ENCODE data around the gene ANKRD9. TPM values are rescaled to one million over a fixed set of nuclear protein-coding genes. Genes with fewer than 3 reads are reported as not detected.

Gene ANKRD9
- total and polyA plus RNA-seq, 2 experiments from 2014 or later: 17.3 to 95.9 TPM

DNA sequence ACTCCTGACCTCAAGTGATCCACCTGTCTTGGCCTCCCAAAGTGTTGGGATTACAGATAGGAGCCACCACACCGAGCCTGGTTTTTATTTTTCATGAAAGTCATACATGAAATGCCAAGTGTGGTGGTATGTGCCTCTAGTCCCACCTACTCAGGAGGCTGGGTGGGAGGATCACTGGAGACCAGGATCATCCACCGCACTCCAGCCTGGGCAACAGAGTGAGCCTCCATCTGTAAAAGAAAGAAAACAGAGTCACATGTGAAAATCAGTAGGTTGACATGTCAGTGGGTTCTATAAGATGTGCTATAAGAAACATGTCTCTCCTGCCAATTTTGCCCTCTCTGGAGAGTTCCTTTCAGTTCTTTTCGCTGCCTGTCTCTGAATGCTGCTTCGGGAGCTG lies 28.2 kb downstream of the ANKRD9 start (continued):
- TF ChIP-seq, protein P1, sequence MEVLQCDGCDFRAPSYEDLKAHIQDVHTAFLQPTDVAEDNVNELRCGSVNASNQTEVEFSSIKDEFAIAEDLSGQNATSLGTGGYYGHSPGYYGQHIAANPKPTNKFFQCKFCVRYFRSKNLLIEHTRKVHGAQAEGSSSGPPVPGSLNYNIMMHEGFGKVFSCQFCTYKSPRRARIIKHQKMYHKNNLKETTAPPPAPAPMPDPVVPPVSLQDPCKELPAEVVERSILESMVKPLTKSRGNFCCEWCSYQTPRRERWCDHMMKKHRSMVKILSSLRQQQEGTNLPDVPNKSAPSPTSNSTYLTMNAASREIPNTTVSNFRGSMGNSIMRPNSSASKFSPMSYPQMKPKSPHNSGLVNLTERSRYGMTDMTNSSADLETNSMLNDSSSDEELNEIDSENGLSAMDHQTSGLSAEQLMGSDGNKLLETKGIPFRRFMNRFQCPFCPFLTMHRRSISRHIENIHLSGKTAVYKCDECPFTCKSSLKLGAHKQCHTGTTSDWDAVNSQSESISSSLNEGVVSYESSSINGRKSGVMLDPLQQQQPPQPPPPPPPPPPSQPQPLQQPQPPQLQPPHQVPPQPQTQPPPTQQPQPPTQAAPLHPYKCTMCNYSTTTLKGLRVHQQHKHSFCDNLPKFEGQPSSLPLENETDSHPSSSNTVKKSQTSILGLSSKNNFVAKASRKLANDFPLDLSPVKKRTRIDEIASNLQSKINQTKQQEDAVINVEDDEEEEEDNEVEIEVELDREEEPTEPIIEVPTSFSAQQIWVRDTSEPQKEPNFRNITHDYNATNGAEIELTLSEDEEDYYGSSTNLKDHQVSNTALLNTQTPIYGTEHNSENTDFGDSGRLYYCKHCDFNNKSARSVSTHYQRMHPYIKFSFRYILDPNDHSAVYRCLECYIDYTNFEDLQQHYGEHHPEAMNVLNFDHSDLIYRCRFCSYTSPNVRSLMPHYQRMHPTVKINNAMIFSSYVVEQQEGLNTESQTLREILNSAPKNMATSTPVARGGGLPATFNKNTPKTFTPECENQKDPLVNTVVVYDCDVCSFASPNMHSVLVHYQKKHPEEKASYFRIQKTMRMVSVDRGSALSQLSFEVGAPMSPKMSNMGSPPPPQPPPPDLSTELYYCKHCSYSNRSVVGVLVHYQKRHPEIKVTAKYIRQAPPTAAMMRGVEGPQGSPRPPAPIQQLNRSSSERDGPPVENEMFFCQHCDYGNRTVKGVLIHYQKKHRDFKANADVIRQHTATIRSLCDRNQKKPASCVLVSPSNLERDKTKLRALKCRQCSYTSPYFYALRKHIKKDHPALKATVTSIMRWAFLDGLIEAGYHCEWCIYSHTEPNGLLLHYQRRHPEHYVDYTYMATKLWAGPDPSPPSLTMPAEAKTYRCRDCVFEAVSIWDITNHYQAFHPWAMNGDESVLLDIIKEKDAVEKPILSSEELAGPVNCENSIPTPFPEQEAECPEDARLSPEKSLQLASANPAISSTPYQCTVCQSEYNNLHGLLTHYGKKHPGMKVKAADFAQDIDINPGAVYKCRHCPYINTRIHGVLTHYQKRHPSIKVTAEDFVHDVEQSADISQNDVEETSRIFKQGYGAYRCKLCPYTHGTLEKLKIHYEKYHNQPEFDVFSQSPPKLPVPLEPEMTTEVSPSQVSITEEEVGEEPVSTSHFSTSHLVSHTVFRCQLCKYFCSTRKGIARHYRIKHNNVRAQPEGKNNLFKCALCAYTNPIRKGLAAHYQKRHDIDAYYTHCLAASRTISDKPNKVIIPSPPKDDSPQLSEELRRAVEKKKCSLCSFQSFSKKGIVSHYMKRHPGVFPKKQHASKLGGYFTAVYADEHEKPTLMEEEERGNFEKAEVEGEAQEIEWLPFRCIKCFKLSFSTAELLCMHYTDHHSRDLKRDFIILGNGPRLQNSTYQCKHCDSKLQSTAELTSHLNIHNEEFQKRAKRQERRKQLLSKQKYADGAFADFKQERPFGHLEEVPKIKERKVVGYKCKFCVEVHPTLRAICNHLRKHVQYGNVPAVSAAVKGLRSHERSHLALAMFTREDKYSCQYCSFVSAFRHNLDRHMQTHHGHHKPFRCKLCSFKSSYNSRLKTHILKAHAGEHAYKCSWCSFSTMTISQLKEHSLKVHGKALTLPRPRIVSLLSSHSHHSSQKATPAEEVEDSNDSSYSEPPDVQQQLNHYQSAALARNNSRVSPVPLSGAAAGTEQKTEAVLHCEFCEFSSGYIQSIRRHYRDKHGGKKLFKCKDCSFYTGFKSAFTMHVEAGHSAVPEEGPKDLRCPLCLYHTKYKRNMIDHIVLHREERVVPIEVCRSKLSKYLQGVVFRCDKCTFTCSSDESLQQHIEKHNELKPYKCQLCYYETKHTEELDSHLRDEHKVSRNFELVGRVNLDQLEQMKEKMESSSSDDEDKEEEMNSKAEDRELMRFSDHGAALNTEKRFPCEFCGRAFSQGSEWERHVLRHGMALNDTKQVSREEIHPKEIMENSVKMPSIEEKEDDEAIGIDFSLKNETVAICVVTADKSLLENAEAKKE (CRISPR knock-in tag; IDR thresholded peaks at IDR 0.05): no peak
- TF ChIP-seq NANOG (IDR thresholded peaks at IDR 0.05; ENCODE audit: borderline replicate concordance): no peak
- no peak for TF ChIP-seq CREB1 (CRISPR knock-in tag; IDR thresholded peaks at IDR 0.05; ENCODE audit: low read depth)
- no peak for TF ChIP-seq ZNF114 (CRISPR knock-in tag; IDR thresholded peaks at IDR 0.05)
- no peak for TF ChIP-seq EZH2phosphoT487 (IDR thresholded peaks at IDR 0.05; ENCODE audit: unreplicated experiment)
- no peak for TF ChIP-seq POLR2AphosphoS5 (IDR thresholded peaks at IDR 0.05; ENCODE audit: low read depth)
- TF ChIP-seq, protein P2, sequence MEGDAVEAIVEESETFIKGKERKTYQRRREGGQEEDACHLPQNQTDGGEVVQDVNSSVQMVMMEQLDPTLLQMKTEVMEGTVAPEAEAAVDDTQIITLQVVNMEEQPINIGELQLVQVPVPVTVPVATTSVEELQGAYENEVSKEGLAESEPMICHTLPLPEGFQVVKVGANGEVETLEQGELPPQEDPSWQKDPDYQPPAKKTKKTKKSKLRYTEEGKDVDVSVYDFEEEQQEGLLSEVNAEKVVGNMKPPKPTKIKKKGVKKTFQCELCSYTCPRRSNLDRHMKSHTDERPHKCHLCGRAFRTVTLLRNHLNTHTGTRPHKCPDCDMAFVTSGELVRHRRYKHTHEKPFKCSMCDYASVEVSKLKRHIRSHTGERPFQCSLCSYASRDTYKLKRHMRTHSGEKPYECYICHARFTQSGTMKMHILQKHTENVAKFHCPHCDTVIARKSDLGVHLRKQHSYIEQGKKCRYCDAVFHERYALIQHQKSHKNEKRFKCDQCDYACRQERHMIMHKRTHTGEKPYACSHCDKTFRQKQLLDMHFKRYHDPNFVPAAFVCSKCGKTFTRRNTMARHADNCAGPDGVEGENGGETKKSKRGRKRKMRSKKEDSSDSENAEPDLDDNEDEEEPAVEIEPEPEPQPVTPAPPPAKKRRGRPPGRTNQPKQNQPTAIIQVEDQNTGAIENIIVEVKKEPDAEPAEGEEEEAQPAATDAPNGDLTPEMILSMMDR (conservative IDR thresholded peaks at IDR 0.05; ENCODE audit: low read depth in 2 of 2): no peak
- no peak for TF ChIP-seq ZNF331 (CRISPR knock-in tag; IDR thresholded peaks at IDR 0.05; ENCODE audit: low read depth)

DNA sequence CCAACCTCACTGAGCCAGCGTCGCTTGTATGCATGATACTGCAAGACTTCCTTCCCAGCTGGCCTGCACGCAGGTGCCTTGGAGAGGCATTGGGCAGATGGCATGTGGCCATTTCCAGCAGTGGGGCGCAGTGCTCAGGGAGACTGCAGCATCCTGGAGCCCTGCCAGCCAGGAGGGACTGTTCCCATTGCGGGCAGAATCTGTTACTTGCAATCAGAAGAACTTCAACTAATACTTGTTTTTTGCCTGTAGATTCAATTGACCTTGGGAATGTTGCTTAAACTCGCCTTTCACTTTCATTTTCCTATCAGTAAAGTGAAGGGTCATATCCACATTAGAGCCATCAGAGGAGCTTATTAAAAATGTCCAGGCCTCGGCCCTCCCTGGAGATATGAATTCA lies 29.8 kb downstream of the ANKRD9 start:
- DNase-seq (ENCODE audit: low spot score): no peak
- Histone ChIP-seq H3K4me2 (no peak overlapping the region), H3K79me2 (replicated peaks; ENCODE audit: insufficient read depth) (no peaks in the 10 kb centered on the region), H4K20me1 (replicated peaks; ENCODE audit: insufficient read depth) (no peaks in the 10 kb centered on the region), H2AFZ (no peak overlapping the region), H3K4me1 (ENCODE audit: insufficient read depth) (no peaks in the 10 kb centered on the region), H3K27ac (ENCODE audit: low read depth) (no peak overlapping the region), H3K9me2 (ENCODE audit: insufficient read depth) (no peaks in the 10 kb centered on the region), H3K4me3 (no peak overlapping the region), H3F3A (replicated peaks; ENCODE audit: low read depth) (no peaks in the 10 kb centered on the region), H3K27me3 (ENCODE audit: insufficient read depth) (no peaks in the 10 kb centered on the region), H3K36me3 (ENCODE audit: insufficient read depth) (no peaks in the 10 kb centered on the region)
- TF ChIP-seq, protein P3, sequence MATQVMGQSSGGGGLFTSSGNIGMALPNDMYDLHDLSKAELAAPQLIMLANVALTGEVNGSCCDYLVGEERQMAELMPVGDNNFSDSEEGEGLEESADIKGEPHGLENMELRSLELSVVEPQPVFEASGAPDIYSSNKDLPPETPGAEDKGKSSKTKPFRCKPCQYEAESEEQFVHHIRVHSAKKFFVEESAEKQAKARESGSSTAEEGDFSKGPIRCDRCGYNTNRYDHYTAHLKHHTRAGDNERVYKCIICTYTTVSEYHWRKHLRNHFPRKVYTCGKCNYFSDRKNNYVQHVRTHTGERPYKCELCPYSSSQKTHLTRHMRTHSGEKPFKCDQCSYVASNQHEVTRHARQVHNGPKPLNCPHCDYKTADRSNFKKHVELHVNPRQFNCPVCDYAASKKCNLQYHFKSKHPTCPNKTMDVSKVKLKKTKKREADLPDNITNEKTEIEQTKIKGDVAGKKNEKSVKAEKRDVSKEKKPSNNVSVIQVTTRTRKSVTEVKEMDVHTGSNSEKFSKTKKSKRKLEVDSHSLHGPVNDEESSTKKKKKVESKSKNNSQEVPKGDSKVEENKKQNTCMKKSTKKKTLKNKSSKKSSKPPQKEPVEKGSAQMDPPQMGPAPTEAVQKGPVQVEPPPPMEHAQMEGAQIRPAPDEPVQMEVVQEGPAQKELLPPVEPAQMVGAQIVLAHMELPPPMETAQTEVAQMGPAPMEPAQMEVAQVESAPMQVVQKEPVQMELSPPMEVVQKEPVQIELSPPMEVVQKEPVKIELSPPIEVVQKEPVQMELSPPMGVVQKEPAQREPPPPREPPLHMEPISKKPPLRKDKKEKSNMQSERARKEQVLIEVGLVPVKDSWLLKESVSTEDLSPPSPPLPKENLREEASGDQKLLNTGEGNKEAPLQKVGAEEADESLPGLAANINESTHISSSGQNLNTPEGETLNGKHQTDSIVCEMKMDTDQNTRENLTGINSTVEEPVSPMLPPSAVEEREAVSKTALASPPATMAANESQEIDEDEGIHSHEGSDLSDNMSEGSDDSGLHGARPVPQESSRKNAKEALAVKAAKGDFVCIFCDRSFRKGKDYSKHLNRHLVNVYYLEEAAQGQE (IDR thresholded peaks at IDR 0.05; ENCODE audit: unreplicated experiment): no peak
- Mint-ChIP-seq H3K36me3 (ENCODE audit: low read depth) (peaks cover 11% of the 10 kb centered on the region; the same call in 2 of the 3 replicates), H3K9me3 (no peaks in the 10 kb centered on the region), H3K27ac (no peak overlapping the region), H3K4me3 (no peak overlapping the region), H3K27me3 (ENCODE audit: insufficient read depth, low read depth, poor library complexity) (peaks cover 8% of the 10 kb centered on the region), H3K4me1 (no peaks in the 10 kb centered on the region)
- no peak for ATAC-seq

All from GM23338 (cell line).